Skin epidermis (tissue), 12 donors: ENCODE measurements around the gene FGF14.
A peak's percentile ranks its signal among the peaks of the same experiment; 100 is the strongest.

Experiments
- H3K27ac ChIP-seq, 21 experiments: fragments of 200-600 bp; sonication (generic) in 11 of 21; one replicate each; pipeline ENCODE4 v1.5.0; 2020; ENCODE audit warnings: mild to moderate bottlenecking in 3 of 21, inconsistent platforms in 2 of 21, moderate library complexity in 2 of 21
- H3K4me3 ChIP-seq, 7 experiments: fragments of 200-600 bp; sonication (generic) in 2 of 7; one replicate each; pipeline ENCODE4 v1.5.0; 2020; ENCODE audit warnings: inconsistent platforms in 2 of 7, mild to moderate bottlenecking in 2 of 7, moderate library complexity in 1 of 7

Gene FGF14

GRCh38 chr13:101916108-101916774 lies 485.6 kb downstream of the FGF14 start:
- Histone ChIP-seq H3K27ac (no peak overlapping the region), H3K4me3 (peak overlapping the region in 1 of 7 experiments; percentile 10)

DNA sequence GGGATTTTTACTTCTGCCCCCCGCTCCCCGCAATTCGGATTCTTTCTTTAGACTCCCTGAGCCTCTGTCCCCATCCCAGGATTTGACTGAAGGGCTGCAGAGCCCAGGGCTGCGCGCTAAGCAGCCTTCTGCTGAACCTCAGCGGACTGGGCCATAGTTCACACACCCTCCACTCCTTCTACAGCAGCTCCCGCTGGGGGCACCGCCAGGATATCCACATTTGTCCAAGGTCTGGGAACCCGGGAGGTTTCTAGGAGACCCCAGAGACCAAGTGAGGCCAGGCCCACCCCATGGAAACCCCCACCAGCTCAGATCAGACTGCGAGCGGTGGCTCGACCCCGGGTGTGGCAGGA lies 486.1 kb downstream of the FGF14 start:
- Histone ChIP-seq H3K4me3 (no peak overlapping the region), H3K27ac (no peak overlapping the region)

DNA sequence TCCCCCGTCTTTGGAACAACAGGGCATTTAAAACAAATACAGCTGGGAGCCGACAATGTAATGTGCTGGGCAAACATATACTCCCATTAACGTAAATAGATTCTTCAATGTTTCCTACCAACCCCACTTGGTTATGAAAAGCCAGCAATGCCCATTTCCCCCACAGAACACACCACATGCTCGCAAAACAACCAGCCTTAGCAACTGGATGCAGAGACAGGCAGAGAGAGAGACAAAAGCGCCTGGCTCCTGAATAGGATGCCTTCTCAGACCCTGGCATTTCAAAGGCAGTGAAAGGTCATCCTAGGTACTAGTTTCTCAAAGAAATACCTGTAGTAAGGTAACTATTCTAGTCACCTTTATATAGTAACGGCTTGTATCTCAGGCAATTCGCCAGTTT lies 486.5 kb downstream of the FGF14 start:
- Histone ChIP-seq H3K4me3 (no peak overlapping the region), H3K27ac (no peak overlapping the region)

DNA sequence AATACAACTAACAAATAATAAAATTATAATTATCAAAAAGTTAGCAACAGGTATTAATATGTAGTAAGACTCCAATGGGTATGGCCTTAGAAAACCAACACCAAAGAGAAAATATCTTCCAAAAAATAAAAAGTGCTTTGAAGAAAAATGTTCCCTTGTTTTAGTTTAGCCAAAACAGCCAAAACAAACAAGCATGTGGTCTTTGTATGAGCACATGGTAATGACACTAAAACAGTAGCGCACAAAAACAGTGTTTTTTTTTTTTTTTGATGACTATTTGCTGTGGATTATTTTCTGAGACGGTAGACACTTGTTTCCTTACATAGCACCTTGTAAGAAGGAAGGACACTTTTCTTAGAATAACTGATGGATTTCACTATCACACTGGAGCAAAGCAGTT lies 490.1 kb downstream of the FGF14 start:
- Histone ChIP-seq H3K27ac (no peak overlapping the region), H3K4me3 (no peak overlapping the region)

GRCh38 chr13:101903890-101904289 lies 498.0 kb downstream of the FGF14 start:
- H3K4me3 ChIP-seq = no peak overlapping the region

DNA sequence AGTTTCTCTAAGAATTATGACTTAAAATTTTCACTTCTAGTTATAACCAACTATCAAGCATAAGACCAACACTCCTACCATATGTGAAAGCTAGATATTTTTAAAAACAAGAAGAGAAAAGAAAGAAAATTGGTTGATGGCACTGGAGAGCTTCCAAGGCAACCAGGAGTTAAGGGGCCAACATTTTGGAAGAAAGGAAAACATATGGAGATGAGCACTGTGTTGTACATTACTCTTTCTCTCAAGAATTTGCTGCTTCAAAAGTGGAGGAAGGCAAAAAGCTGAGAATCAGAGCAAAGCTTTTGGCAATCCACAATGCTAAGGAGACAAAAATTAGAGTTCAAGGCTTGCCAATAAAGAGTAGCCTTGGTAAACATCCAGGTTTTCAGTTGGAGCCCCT lies 503.2 kb downstream of the FGF14 start:
- Histone ChIP-seq H3K27ac (no peak overlapping the region), H3K4me3 (no peak overlapping the region)

More at GRCh38 chr13:101903890-101904289, 498.0 kb downstream of the FGF14 start:
- H3K27ac ChIP-seq = no peak overlapping the region

GRCh38 chr13:101896541-101896940 lies 505.3 kb downstream of the FGF14 start:
- Histone ChIP-seq H3K27ac (no peak overlapping the region), H3K4me3 (no peak overlapping the region)

DNA sequence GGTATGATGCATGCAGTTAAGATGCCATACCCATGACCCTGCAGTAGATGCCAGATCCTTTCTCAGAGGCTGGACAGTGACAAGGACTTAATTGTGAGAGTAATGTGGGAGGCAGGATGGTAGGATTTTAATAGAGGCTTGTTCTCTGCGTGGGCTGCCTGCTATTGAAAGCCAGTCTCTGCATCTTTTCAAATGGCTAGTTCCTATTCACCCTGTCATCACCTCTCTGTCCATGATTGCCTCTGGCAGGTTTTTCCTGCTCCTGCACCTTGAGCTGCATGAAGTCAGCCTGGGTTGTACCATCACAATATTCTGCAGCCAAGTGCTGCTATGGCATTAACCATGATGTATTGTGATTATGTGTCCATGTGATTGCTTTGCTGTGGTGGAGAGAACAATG lies 508.8 kb downstream of the FGF14 start:
- Histone ChIP-seq H3K4me3 (no peak overlapping the region), H3K27ac (no peak overlapping the region)

DNA sequence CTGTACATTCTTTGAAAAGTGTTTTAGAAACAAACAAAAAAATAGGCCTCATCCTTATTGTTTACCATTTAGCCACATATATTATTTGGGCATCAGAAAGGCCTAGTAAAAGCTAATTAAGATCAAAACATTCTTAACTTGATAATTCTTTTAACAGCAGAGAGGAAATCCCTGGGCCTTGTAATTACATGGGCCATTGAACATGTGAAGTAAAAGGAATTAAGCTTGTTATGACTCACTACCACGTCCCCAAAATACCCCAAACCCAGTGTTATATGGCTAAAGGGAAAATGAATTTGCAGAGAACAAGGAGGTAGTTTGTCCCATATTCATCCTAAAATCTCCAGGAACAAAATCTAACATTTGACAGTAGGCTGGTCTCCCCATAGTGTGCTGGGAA lies 509.6 kb downstream of the FGF14 start:
- no peak overlapping the region for H3K4me3 ChIP-seq
- H3K27ac ChIP-seq = no peak overlapping the region

DNA sequence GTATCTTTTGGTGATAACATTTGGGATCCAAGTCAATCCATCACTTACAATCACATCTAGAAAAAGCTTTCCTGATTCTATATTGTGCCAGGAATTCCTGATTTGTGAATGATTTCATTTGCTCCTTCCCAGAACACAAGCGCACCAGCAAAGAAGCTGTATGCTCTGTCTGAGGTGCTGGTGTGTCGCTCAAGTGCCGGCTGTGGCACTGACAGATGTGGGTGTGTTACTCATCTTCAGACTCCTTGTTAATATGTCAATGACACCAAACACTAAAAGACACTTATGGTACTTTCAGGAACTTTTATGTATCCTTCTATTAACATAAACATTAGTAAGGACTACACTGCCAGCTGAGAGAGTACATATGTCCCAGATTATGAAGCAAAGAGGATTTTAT lies 520.3 kb downstream of the FGF14 start:
- Histone ChIP-seq H3K27ac (no peak overlapping the region), H3K4me3 (no peak overlapping the region)

DNA sequence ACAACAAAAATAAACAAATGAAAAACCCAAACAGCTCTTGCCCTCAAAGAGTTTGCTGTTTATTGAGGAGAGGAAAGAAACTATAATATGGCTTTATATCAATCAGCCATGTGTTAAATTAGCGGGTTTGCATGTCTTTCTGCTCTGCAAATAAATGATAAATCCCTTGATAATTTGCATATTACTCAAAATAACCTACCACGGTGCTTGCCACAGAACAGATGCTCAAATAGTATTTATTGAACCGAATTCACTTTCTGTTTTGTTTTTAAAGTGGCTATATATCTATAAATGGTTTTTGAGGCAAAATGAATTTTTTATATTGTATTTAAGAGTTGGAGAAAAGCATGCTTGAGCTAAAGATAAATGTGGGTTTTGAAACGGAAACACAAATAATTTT lies 521.3 kb downstream of the FGF14 start:
- Histone ChIP-seq H3K27ac (no peak overlapping the region), H3K4me3 (no peak overlapping the region)

DNA sequence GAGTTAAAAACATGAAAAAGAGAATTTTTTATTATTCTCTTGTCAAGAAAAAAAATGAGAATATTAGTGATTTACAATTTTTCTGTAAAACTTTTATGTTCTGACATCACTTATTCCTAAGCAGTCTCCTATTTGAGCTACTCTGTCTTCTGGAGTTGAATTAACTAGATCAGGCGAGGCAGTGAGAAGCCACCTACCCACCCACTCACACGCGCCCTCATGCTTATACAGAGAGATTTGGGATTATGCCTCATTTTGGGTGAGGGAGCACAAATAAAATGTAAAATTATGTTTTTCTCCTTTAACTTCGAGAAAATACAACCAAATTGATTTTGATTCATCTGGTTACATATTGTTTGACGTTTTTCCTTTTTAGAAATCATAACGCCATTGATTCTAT lies 524.9 kb downstream of the FGF14 start:
- Histone ChIP-seq H3K27ac (no peak overlapping the region), H3K4me3 (no peak overlapping the region)

DNA sequence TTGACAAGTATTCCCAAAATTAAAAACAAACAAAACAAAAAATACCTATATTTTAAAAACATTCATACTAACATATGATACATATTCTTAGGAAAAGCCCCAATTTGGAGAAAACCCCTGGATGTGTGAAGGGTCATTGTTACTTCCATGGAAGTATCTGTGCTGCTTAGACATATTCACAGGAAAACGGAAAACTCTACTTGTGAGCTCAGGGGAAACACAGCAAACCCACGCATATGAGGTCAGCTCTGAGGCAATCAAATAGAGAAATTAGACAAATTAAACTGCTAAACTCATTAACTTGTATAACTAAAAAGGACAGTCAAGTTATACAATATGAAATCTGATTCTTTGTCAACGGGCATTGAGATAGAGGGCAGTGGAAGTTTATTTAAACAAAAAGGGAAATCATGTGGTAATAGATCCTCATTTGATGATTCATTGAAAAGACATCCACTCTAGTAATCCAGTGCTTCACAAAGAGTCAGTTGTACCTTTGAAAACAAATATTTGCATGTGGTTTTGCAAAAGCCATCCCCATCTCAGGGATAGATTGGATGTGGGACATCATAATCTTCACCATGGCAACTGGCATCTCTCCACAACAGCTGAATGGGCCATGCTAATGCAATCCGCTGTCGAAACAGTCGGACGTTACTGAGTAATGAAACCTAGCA lies 526.0 kb downstream of the FGF14 start:
- H3K27ac ChIP-seq = no peak overlapping the region
- no peak overlapping the region for H3K4me3 ChIP-seq

DNA sequence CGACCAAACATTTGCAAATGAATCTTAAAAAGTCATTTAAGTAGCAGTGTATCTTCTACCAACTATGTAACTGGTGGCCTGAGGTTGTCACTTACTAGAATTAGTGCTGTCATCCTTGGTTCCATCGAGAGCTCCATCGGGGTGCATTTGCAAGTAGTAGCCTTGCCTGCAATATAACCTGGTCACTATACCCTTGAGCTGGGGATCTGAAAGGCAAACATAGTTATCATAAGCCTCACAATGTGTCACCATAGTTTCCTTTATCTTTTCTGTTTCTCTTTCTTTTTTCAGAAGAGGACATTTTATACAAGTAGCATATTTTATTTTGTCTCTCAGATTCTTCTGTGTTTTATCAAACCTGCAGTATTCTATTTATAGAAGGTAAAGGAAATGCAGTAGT lies 526.8 kb downstream of the FGF14 start:
- H3K27ac ChIP-seq = no peak overlapping the region
- no peak overlapping the region for H3K4me3 ChIP-seq

DNA sequence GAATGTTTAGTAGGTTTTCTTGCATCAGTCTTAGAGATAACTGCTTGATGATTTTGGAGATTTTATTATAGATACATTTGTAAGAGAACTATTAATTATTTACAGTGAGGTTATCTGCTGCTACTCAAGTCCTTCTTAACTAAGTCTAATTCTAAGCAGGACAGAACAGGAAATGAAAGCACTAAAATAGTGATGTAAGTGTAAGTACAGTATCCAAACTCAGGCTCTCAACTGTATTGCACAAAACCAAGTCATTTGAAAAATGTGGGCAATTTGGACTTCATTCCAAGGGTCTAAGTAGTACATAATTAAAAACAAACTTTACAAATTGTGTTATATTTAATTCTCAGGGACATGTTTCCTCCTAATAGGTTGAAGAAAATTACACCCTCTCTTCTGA lies 532.3 kb downstream of the FGF14 start:
- Histone ChIP-seq H3K27ac (no peak overlapping the region), H3K4me3 (no peak overlapping the region)

DNA sequence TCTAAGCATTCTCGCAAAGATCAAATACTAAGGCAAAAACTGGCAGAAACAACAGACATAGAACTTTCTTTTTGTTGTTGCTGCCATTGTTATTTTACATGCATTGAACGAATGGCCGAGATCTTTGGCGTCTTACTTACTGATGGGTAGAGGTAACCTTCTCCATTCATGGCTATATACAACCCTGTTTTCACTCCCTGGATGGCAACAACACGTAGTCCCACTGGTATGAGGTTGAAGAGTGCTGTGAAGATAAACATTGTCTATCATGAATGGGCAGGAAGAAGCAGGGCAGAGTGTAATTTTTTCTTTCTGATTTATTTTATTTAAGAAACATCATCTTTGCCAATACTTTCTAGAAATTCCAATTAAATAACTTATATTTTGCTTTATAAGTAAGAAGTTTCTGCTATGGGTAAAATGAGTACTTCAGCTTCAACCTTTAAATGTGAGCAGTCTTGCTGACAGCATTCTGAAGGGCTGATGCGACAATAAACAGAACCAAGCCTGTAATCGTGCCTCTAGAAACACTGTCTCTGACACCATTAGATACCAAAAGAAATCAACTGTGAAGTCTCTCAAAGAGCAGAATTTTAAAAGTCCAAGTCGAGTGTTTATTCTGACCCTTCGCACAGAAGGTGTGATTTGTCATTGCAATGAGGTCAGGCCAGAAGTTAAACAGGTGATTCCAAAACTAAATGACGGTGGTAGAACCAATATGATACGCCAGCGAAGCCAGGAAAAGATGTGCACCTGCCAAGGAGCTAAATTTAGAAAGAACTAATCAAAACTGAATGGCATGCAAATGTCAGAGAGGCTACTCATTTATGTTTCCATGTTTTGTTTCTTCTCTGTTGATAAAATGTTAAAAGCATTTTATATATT lies 533.0 kb downstream of the FGF14 start:
- H3K4me3 ChIP-seq = no peak overlapping the region
- no peak overlapping the region for H3K27ac ChIP-seq

DNA sequence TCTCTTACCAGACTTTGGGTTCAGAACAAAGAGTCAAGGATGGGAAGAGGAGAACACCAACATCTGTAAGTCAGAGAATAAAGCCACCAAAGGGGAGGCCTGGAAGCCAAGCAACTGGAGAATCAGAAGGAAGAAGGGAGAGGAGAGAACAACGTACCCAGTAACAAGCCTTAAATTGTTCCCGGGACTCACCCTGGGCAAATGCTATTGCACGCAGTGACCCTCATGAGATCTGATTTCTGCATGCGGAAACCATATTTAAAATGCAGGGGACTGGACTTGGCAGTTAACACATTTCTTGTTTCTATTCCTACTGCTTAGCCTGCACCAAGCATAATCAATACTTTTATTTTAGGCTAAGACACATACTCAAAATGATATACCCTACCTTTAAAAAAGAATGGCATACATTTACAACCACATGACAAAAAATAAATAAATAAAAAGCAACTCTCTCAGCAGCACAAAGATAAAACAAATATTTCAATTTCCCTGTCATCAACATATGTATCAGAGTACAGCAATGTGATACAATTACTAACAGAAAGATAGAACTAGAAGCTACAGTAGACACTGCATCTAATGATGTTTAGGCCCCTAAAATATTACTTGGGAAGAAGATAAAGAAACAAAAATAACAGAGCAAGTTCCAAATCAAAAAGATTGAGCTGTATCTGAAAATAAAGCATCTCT lies 534.8 kb downstream of the FGF14 start:
- Histone ChIP-seq H3K27ac (no peak overlapping the region), H3K4me3 (no peak overlapping the region)

DNA sequence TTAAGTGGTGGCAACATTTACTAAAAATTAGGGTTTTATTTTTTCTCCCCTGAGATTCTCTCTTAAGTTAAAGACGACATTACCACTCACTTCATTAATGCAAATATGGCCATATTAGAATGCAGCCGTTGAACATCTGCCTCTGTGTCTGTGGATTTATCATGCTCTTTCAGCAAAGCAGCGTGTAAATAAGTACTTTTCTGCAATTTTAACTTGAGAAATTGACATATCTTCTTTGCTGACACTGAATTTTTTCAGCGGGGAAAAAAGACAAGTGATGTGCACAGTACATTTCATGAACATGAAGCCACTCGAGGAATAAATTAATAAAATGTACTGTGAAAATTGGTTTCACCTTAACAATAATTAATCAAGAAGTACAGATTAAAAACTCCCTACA lies 543.0 kb downstream of the FGF14 start:
- Histone ChIP-seq H3K4me3 (no peak overlapping the region), H3K27ac (no peak overlapping the region)

DNA sequence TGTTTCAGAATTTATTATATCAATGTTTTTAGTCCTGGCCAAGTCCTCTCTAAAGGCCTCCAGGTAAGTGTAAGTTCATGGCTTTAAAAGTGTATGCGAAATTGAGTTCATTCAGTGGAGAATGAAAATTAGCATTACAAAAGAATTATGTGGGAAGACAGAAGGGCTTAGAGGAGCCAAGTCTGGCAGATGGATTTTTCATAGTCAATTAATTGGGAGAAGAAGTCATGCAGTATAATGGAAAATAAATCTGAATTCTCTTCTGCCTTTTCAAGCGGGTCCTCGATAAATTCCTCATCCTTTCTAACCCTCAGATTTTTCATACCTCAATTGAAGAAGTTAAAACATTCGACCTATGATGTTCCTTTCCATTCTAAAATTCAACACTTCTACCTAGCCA lies 555.1 kb downstream of the FGF14 start:
- Histone ChIP-seq H3K27ac (no peak overlapping the region), H3K4me3 (no peak overlapping the region)

DNA sequence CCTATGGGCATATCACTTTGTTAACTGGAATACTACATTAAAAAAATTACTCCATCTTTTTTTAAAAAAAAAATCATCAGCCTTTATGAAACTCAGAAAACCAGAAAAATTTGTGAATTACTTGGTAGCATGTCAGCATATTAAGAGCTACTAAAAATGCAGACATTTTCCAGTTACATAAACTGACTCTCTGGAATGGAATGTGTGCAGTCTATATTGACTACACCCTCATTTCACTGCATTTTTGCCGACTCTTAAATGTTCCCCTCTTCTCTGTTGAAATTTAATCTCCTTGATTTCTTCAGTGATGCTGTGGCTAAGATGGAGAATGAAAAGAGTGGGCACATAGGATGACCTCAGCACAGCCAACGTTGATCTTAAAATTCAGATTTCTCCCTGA lies 555.6 kb downstream of the FGF14 start:
- no peak overlapping the region for H3K4me3 ChIP-seq
- H3K27ac ChIP-seq = no peak overlapping the region
